Left lung (tissue), 10 donors: ENCODE results near the gene ARIH2. TPM values are rescaled to one million over a fixed set of nuclear protein-coding genes. Genes with fewer than 3 reads are reported as not detected.
A peak's percentile ranks its signal among the peaks of the same experiment; 100 is the strongest.

Source experiments
- ATAC-seq: fragments of 200-7000 bp; cut with Tn5 transposase; one replicate; pipeline ENCODE4 v1.9.1; 2020; ENCODE audit warnings: moderate library complexity
- DNase-seq, 4 donors: peaks; one replicate each; pipeline ENCODE4 v3.0.0-alpha.2; 2013 to 2020
- H3K27ac ChIP-seq, 2 donors: fragments of 200-600 bp; sonication (generic) in 1 of 2; one replicate each; pipeline versions ENCODE4 v1.5.0 to v1.8.0; 2020 to 2021
- H3K27me3 ChIP-seq, 2 donors: fragments of 200-600 bp; sonication (generic) in 1 of 2; one replicate each; pipeline versions ENCODE4 v1.5.0 to v1.8.0; 2020 to 2021
- H3K36me3 ChIP-seq, 2 donors: fragments of 200-600 bp; sonication (generic) in 1 of 2; one replicate each; pipeline versions ENCODE4 v1.5.0 to v1.8.0; 2020 to 2021
- H3K4me1 ChIP-seq, 2 donors: fragments of 200-600 bp; one replicate each; pipeline ENCODE4 v1.8.0; 2021
- H3K4me3 ChIP-seq, 2 donors: fragments of 200-600 bp; sonication (generic) in 1 of 2; one replicate each; pipeline versions ENCODE4 v1.5.0 to v1.8.0; 2020 to 2021; ENCODE audit warnings: mild to moderate bottlenecking in 1 of 2
- H3K9me3 ChIP-seq, 2 donors: fragments of 200-600 bp; sonication (generic) in 1 of 2; one replicate each; pipeline versions ENCODE4 v1.5.0 to v1.8.0; 2020 to 2021
- intact Hi-C, 2 donors: fragments of 100-400 bp; cut with DNase I; formaldehyde crosslinking; loops; one replicate each; pipeline versions ENCODE4 v1.11.2 to v1.14.2; 2022
- polyA plus RNA-seq, 6 donors: library from polyadenylated mRNA; unstranded; fragments of 120-200 nt; gene quantifications; one replicate each; pipeline ENCODE4 v1.2.1, GENCODE V29; 2013; ENCODE audit not compliant: insufficient read length in 6 of 6
- total RNA-seq, 2 donors: library from RNA; stranded (reverse); fragmentation: NEBNext Ultra II Directional; extraction: Animal tissue kit (Norgen Biotek cat#: 25700); gene quantifications; one replicate each; pipeline ENCODE4 v1.2.1, GENCODE V29; 2021
- TF ChIP-seq, protein P1 (sequence below), 2 donors: fragments of 200-600 bp; sonication (generic) in 1 of 2; IDR thresholded peaks; one replicate each; pipeline versions ENCODE4 v1.5.0 to v1.8.0; 2021; ENCODE audit warnings: antibody characterized with exemption in 2 of 2
- donor health status: DM: no; HTN: yes; CAD: no.
- donor health status: DM: no; HTN: no; CAD: no.

The ARIH2 gene
- total and polyA plus RNA-seq, 8 donors: 67.9 to 92.4 (median 83.5) TPM

- Histone ChIP-seq H3K27me3 (no peaks in the 10 kb centered on the region), H3K36me3 (peaks cover 0 to 77% of the 10 kb centered on the region in 2 donors)
Observed at GRCh38 chr3:48881006-48881405, 37.6 kb upstream of the ARIH2 start.

DNA sequence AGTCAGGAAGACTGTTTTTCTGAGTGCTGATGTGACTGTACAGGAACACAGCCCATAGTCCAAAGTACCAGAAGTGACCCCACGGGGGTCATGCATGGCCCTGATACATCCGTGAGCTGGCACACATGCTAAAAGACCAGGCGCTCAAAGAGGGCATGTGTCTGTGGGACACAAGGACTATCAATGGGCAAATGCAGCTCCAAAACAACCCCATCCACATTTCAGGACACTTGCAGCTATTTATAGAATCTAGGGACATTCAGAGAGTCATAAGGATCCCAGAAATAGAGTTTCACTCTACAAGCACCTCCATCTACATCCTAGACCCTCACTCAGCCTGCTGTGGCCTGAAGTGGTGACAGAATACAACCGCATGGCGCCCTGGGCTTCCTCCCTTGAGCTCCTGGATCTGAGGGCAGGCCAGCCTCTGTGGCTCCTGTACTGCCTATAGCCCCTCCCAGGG is 37.0 kb upstream of the ARIH2 start:
- Histone ChIP-seq H3K4me3 (no peak overlapping the region), H3K27ac (no peak overlapping the region), H3K9me3 (no peaks in the 10 kb centered on the region), H3K4me1 (no peaks in the 10 kb centered on the region), H3K36me3 (peaks cover 0 to 81% of the 10 kb centered on the region in 2 donors), H3K27me3 (no peaks in the 10 kb centered on the region)
- TF ChIP-seq, protein P1, sequence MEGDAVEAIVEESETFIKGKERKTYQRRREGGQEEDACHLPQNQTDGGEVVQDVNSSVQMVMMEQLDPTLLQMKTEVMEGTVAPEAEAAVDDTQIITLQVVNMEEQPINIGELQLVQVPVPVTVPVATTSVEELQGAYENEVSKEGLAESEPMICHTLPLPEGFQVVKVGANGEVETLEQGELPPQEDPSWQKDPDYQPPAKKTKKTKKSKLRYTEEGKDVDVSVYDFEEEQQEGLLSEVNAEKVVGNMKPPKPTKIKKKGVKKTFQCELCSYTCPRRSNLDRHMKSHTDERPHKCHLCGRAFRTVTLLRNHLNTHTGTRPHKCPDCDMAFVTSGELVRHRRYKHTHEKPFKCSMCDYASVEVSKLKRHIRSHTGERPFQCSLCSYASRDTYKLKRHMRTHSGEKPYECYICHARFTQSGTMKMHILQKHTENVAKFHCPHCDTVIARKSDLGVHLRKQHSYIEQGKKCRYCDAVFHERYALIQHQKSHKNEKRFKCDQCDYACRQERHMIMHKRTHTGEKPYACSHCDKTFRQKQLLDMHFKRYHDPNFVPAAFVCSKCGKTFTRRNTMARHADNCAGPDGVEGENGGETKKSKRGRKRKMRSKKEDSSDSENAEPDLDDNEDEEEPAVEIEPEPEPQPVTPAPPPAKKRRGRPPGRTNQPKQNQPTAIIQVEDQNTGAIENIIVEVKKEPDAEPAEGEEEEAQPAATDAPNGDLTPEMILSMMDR (IDR thresholded peaks at IDR 0.05): no peak
- DNase-seq (no peak), ATAC-seq (no peak)
- intact Hi-C loops: no loop called here

More at GRCh38 chr3:48881006-48881405, 37.6 kb upstream of the ARIH2 start:
- H3K27ac ChIP-seq: no peak overlapping the region
- no peaks in the 10 kb centered on the region for H3K4me1 ChIP-seq
- DNase-seq (no peak), ATAC-seq (no peak)
- intact Hi-C loops: no loop called here
- H3K9me3 ChIP-seq: no peaks in the 10 kb centered on the region
- no peak overlapping the region for H3K4me3 ChIP-seq
- TF ChIP-seq, protein P1 (IDR thresholded peaks at IDR 0.05): no peak

DNA sequence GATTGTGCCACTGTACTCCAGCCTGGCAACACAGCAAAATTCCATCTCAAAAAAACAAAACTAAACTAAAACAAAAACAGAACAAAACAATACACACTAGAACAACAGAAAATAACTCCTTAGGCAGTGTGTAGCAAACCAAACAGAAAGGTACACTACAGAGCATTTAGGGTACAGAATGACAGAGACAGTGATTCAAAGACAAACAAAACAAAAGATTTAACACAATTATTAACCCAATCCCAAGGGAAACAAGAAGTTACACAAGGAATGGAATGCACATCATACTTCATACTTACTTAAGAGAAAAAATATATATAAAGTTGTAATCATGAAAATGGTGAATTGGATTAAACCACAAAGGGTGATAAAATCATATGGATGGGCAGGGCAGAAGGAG is 32.9 kb upstream of the ARIH2 start:
- TF ChIP-seq, protein P1 (IDR thresholded peaks at IDR 0.05): no peak
- ATAC-seq: no peak
- H3K27me3 ChIP-seq: no peaks in the 10 kb centered on the region
- H3K36me3 ChIP-seq: peaks cover 0 to 80% of the 10 kb centered on the region in 2 donors
- H3K4me1 ChIP-seq: no peaks in the 10 kb centered on the region
- no peak overlapping the region for H3K4me3 ChIP-seq
- intact Hi-C loops: no loop called here
- H3K9me3 ChIP-seq: no peaks in the 10 kb centered on the region
- no peak for DNase-seq
- no peak overlapping the region for H3K27ac ChIP-seq

GRCh38 chr3:48891606-48892005 is 27.0 kb upstream of the ARIH2 start:
- no peak overlapping the region for H3K4me3 ChIP-seq
- intact Hi-C loops: no loop called here
- H3K36me3 ChIP-seq: peaks cover 0 to 44% of the 10 kb centered on the region in 2 donors
- H3K9me3 ChIP-seq: no peaks in the 10 kb centered on the region
- DNase-seq (peak in 1 of 4 donors; percentile 13), ATAC-seq (no peak)
- H3K27me3 ChIP-seq: no peaks in the 10 kb centered on the region
- peaks cover 0 to 6% of the 10 kb centered on the region in 2 donors for H3K4me1 ChIP-seq
- no peak overlapping the region for H3K27ac ChIP-seq
- TF ChIP-seq, protein P1 (IDR thresholded peaks at IDR 0.05): no peak

DNA sequence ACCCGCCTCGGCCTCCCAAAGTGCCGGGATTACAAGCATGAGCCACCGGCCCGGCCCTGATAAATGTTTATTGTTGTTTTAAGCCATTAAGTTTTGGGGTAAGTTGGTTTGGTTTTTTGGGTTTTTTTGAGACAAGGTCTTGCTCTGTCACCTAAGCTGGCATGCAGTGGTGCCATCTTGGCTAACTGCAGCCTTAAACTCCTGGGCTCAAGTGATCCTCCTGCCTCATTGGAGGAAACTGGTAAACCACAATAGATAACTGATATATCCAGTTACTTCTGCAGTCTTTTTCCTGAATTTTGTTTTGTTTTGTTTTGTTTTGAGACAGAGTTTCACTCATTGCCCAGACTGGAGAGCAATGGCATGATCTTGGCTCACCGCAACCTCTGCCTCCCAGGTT is 24.1 kb upstream of the ARIH2 start:
- Histone ChIP-seq H3K27ac (no peak overlapping the region), H3K9me3 (no peaks in the 10 kb centered on the region), H3K4me1 (peaks cover 8 to 28% of the 10 kb centered on the region in 2 donors), H3K27me3 (no peaks in the 10 kb centered on the region), H3K4me3 (no peak overlapping the region), H3K36me3 (peaks cover 0 to 22% of the 10 kb centered on the region in 2 donors)
- intact Hi-C loops: no loop called here
- ATAC-seq: no peak
- TF ChIP-seq, protein P1 (IDR thresholded peaks at IDR 0.05): no peak
- DNase-seq: peak in 1 of 4 donors; percentile 37
